Activated CD4-positive, alpha-beta T cell treated with anti-CD3 and anti-CD28 coated beads, Interleukin-2, Interleukin-6, amounts not matched to agents 100 ng/mL and 50 ng/mL, durations not matched to agents 16 hours and 8 hours (primary cell): Measurements from ENCODE around the gene NINJ2.

Source experiments
- DNase-seq: peaks from one replicate; pipeline ENCODE4 v3.0.0-alpha.2; 2020

NINJ2 gene

DNA sequence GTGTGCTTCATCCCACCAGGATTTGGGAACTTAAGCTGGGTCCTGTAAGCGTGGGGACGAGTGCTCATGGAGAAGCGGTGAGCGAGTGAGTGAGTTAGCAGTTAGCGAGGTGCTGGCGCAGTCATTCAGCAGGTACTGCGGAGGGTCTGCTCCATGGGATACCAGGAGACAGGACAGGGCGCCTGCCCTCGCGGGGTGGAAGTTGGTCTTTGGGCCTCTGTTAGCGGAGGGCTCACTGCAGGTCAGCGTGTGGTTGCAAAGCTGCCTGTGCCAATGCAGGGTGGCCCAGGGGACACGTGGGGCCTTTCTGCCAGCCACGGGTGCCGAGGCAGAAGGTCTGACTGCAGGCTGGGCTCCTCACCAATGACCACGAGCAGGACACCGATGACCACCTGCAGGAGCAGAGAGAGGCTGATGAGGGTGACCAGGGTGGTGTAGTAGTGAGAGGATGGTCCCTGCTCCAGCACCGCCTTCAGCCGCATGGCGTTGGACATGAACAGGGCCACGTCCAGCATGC, 97.6 kb downstream of the NINJ2 start:
- no peak for DNase-seq

- no peak for DNase-seq
These were observed 98.1 kb downstream of the NINJ2 start for GRCh38 chr12:565161-565560.

DNA sequence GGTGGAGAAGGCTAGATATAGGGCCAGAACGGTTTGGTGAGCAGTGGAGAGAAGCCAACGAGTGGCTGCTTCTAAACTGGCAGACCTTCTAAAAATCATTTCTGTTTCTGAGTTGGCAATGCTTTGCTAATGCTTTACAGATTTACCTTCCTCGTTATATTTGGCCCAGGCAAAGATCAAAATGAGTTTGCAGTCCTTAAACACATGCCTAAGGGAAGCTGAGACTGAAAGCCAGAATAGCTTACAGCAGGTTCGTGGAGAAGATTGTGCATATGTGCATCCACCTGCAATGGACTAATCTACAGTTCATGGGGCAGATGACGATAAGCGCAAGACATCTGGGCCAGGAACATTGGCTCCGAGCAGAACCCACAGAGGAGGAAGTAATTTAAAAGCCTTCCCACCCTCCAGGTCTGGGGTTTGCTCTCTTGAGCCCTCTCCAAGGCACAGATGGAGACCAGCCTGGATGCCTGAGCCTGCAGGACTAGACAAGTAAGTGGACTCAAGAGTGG, 99.4 kb downstream of the NINJ2 start:
- DNase-seq = no peak

GRCh38 chr12:563250-563781, 99.9 kb downstream of the NINJ2 start:
- peak; percentile 65 for DNase-seq

- DNase-seq = no peak
These were observed 100.6 kb downstream of the NINJ2 start for GRCh38 chr12:562634-563033.

GRCh38 chr12:561908-562593, 101.2 kb downstream of the NINJ2 start:
- DNase-seq = no peak

DNA sequence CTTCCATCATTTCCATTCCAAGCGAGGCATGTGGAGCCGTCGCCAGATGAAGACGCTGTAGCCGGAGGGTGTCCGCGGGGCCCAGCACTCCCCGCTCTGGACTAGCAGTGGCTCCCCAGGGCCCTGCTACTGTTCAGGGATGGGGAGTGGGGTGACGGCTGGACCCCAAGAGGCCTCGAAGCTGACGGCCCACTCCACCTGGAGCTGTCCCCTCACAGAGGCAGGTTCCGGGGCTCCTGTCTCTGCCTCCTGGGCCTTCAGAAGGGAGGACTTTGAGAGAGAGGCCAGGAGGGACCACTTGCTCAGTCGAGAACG, 101.9 kb downstream of the NINJ2 start:
- no peak for DNase-seq

DNA sequence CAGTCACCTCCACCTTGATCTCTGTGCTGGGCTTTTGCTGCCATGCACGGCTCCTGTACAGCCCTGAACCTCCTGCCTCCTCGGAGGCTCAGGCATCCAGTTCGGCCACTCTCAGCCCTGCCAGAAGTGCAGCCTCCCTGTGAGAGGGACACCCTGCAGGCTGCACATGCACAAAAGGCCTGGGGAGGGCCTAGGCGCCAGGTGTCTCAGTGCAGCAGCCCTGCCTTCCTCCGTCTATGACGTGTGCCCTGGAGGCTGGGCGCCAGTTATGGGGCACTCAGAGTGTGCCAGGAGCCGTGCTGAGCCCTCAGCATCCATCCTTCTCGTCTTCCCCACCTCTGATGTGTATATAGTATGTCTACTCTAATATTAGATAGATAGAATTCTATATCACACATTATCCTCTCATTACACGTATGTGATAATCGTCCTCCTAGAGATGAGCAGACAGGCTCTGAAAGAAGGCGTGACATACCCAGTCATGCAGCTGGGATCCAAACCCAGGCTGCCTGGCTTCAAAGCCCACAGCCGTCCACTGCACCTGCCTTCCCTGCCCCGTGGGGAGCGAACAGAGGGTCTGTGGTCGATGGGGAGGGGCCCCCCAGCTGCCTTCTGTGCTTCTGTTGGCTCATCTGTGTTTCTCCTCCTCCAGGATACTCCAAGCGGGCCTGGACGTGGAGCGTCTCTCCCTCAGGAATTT, 102.4 kb downstream of the NINJ2 start:
- no peak for DNase-seq

- no peak for DNase-seq
These were observed 103.3 kb downstream of the NINJ2 start for GRCh38 chr12:559906-560455.

DNA sequence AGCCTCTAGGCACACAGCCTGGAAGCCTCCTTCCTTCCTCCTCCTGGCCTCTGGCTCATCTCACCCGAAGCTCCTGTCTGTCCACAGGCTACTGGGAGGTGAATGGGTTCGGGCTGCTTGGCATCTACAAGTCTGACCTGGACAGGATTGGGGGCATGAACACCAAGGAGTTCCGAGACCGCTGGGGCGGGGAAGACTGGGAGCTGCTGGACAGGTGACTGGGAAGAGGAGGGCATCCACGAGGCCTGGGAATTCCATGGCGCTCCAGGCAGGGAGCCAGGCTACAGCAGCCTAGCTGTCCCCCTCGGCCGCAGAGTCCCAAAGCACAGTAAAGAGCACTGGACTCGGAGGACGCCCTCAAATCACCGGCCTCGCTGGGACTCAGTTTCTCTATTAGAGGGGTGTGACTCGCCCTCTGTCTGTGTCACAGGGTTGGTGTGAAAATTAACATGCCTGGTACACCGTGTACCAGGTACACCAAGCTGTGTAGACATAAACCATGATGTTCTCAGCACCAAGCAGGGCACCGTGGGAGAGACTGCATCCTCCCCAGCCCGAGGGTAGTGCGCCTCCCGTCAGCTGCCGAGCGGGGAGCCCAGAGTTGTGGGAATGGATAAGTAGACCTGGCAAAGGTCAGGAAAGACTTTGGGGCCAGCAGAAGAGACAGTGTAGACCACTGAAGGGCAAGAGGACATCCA, 103.9 kb downstream of the NINJ2 start:
- no peak for DNase-seq

GRCh38 chr12:558580-558979, 104.7 kb downstream of the NINJ2 start:
- no peak for DNase-seq

DNA sequence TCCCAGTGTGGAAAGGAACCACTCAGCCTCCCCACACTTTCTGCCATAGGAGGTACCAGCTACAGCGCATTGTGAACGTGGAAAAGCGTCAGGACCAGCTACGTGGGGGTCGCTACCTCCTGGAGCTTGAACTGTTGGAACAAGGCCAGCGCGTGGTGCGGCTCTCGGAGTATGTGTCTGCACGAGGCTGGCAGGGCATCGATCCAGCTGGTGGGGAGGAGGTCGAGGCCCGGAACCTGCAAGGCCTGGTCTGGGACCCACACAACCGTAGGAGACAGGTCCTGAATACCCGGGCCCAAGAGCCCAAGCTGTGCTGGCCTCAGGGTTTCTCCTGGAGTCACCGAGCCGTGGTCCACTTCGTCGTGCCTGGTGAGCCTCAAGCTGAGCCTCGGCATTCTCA, 106.7 kb downstream of the NINJ2 start:
- DNase-seq = no peak

DNA sequence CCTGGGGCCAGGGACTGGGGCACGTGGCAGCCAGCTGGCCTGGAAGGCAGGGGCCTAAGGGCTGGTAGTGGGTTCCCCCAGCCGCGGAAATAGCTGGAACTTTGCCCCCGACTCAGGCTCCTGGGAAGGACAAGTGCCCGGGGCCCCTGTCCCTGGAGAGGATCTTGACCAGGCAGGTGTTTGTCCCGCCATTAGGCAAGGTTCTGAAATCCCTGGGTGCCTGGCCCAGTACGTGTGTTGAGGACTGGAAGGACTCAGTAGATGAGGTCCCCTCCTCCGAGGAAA, 109.3 kb downstream of the NINJ2 start:
- no peak for DNase-seq

- peak; percentile 39 for DNase-seq
These were observed 109.8 kb downstream of the NINJ2 start for GRCh38 chr12:553216-554000.

DNA sequence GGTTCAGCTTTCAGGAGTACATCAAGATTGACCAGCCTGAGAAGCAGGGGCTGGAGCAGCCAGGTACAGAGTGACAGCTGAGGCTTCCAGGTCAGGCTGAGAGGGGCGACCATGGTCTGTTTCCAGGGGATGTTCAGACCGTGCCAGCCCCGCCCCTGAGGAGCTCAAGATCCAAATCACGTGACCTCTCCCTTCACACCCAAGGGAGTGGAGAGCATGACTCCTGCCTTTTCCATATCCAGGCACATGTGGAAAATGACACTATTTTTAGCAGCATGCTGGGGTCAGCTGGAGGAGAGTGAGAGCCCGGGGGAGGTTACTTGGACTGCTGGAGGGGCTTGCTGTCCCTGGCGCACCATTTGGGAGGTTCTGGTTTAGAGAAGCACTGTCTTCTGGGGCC, 110.8 kb downstream of the NINJ2 start:
- DNase-seq = no peak

GRCh38 chr12:550473-551260, 112.6 kb downstream of the NINJ2 start:
- no peak for DNase-seq

GRCh38 chr12:549476-550082, 113.7 kb downstream of the NINJ2 start:
- DNase-seq = no peak

GRCh38 chr12:547883-548470, 115.3 kb downstream of the NINJ2 start:
- DNase-seq = no peak

GRCh38 chr12:546920-547845, 116.1 kb downstream of the NINJ2 start:
- DNase-seq = peak; percentile 81
